ENCODE data around the gene AGAP9. TPM values are rescaled to one million over a fixed set of nuclear protein-coding genes. Genes with fewer than 3 reads are reported as not detected.
"Not testable (repeated sequence)": the region's sequence is repeated elsewhere in the genome, so short reads cannot be mapped to it uniquely, and the experiment has no call there.

The AGAP9 gene
- polyA plus RNA-seq (ENCODE audit: insufficient read length) = 20.2 TPM

GRCh38 chr10:47523475-47523874 is at the start of gene AGAP9:
Gene AGAP9, minus strand, starts transcription at chr10:47523638. Its CDS starts 112 bp downstream, at chr10:47523526.
- not testable (repeated sequence) for DNase-seq (ENCODE audit: low read depth)

GRCh38 chr10:47571138-47571912 is 47.9 kb upstream of the AGAP9 start:
- DNase-seq (ENCODE audit: low read depth) = not testable (repeated sequence)

DNA sequence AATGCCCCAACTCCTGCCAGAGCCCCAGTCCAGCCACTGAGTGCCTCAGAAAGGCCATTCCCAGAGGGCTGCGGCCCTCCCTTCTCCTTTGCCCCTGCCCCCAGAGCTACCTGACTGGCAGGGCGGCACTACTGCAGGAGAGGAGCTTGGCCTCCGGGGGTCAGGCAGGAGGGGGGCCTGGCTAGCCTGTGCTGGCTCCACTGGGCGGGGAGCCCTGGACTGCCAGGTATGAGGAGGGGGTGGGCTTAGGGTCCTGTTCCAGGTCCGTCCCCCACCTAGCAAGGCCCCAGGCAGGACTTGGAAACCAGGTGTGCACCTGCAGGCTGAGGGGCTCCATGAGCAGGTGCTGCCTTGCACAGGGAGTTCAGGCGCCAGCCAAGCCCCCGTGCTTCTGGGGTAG is 43.3 kb upstream of the AGAP9 start:
- not testable (repeated sequence) for DNase-seq (ENCODE audit: low read depth)

GRCh38 chr10:47566108-47566699 is 42.8 kb upstream of the AGAP9 start:
- DNase-seq (ENCODE audit: low read depth) = not testable (repeated sequence)

DNA sequence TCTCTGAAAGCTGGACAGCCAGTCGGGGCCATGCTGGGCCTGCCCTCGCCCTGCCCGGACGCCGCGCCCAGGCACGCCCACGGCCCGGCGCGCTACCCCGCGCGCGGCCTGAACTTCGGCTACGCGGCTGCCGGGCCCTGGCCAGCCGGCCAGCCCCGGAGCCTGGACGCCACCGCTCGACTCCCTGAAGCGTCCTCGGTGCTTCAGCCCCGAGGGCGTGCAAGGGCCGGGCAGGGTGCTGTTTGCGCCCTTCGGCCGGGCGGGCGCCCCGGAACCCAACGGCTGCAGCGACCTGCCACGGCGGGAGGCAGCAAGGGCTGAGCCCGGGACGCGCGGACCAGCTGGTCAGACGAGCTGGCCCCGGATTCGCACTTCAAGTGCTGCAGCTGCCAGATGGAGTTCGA is 42.1 kb upstream of the AGAP9 start:
- DNase-seq (ENCODE audit: low read depth) = not testable (repeated sequence)

DNA sequence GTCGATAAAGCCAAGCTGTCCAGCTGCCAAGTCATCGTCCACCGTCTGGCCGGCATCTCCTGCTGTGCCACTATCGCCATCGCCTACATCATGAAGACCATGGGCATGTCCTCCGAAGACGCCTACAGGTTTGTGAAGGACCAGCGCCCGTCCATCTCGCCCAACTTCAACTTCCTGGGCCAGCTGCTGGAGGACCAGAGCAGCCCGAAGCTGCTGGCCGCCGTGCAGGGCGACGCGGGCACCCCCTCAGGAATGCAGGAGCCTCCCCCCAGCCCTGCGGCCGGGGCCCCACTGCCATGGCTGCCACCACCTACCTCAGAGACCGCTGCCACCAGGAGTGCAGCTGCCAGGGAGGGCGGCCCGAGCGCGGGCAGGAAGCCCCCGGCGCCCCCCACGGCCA is 41.5 kb upstream of the AGAP9 start:
- DNase-seq (ENCODE audit: low read depth) = not testable (repeated sequence)

DNA sequence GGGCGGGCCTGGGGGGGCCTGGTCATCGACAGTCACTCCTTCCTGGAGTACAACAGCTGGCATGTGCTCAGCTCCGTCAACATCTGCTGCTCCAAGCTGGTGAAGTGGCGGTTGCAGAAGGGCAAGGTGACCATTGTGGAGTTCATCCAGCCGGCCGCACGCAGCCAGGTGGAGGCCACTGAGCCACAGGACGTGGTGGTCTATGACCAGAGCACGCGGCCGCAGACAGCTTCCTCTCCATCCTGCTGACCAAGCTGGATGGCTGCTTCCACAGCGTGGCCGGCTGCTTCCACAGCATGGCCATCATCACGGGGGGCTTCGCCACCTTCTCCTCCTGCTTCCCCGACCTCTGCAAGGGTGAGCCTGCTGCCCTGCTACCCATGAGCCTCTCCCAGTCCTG is 40.9 kb upstream of the AGAP9 start:
- DNase-seq (ENCODE audit: low read depth) = not testable (repeated sequence)

DNA sequence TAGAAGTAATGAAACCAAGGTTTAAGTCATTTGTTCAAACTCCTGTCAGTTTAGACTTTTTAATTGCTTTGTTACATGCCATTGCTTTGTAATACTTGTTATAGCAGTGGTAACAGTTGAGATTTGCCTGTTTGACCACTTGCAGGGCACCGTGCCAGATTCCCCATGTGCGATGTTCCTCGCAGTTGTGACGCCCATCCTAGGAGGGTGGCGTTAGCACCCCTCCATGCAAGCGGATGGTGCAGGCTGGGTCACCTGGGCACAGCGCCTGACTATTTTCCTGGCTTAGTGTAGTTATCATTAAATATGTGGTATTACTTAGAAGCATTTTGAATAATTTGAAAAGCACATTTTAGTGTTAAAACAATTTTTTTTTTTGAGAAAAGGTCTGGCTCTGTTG is 37.0 kb upstream of the AGAP9 start:
- DNase-seq (ENCODE audit: low read depth) = not testable (repeated sequence)

- DNase-seq (ENCODE audit: low read depth) = not testable (repeated sequence)
Observed at GRCh38 chr10:47559718-47560308, 36.4 kb upstream of the AGAP9 start.

GRCh38 chr10:47558109-47558508 is 34.7 kb upstream of the AGAP9 start:
- DNase-seq (ENCODE audit: low read depth) = not testable (repeated sequence)

DNA sequence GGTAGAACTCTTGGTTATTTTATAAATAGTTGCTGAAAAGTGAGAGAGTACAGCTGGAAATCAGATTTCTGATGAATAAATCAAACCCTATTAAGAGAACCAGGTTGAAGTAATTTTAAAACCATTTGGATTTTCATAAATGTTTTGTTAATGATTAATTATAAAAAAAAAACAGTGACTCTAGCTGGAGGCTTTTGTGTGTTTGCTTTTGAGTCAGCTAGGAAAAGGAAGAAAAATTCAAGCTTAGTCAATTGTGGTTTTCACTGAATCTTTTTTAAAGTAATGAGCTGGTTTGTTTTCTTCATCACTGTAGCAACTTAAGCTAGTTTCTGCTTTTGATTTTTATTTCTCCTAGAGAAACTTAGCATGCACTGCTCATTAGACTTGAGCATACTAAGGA is 34.2 kb upstream of the AGAP9 start:
- not testable (repeated sequence) for DNase-seq (ENCODE audit: low read depth)

- DNase-seq (ENCODE audit: low read depth) = not testable (repeated sequence)
Observed at GRCh38 chr10:47555334-47555733, 31.9 kb upstream of the AGAP9 start.

DNA sequence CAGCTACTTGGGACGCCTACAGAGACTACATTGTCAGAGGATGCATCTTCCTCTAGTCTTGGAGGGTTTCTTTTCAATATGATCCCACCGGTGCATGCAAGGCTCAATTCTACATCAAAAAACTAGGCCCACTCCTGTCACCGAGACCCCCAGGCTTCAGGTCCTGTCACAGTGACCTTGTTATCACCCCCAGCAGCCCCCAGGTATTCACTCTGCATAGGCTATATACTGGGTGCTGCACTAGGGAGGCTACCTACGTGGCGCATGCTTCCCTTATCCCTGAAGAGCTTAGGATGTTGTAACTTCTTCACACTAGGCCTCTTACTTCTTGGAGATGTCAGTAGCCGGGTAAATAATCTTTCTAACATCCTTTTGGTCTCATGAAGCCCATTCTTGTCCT is 31.1 kb upstream of the AGAP9 start:
- not testable (repeated sequence) for DNase-seq (ENCODE audit: low read depth)

DNA sequence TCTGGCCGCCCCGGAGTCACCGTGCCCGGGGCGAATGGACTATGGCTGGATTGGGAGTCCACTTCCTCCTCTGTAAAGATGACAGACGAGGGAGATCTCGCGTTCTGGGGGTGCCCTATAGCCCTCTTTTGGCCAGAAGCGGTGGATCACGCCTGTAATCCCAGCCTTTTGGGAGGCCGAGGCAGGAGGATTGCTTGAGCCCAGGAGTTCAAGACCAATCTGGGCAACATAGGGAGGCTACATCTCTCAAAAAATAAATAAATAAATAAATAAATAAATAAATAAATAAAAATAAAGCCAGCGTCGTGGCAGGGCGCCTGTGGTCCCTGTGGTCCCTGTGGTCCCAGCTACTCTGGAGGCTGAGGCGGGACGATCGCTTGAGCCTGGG is 30.4 kb upstream of the AGAP9 start:
- DNase-seq (ENCODE audit: low read depth) = not testable (repeated sequence)

- DNase-seq (ENCODE audit: low read depth) = peak; percentile 58
Observed at GRCh38 chr10:47553214-47553859, 29.9 kb upstream of the AGAP9 start.

GRCh38 chr10:47552719-47553118 is 29.3 kb upstream of the AGAP9 start:
- not testable (repeated sequence) for DNase-seq (ENCODE audit: low read depth)

GRCh38 chr10:47547286-47547685 is 23.8 kb upstream of the AGAP9 start:
- not testable (repeated sequence) for DNase-seq (ENCODE audit: low read depth)

DNA sequence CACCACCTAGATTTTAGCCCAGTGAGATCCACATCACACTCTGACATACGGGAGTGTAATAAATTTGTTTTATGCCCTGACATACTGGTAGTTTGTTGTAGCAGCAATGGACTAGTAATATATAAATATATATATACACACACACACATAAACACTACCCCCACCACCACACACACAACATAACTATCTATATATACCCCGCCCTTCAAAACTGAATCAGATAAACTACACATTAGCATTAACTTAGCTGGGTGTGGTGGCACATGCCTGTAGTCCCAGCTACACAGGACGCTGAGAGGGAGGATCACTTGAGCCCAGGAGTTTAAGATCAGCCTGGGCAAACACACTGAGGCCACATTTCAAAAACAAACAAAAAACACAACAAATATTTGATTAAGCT is 13.0 kb upstream of the AGAP9 start:
- DNase-seq (ENCODE audit: low read depth) = not testable (repeated sequence)

DNA sequence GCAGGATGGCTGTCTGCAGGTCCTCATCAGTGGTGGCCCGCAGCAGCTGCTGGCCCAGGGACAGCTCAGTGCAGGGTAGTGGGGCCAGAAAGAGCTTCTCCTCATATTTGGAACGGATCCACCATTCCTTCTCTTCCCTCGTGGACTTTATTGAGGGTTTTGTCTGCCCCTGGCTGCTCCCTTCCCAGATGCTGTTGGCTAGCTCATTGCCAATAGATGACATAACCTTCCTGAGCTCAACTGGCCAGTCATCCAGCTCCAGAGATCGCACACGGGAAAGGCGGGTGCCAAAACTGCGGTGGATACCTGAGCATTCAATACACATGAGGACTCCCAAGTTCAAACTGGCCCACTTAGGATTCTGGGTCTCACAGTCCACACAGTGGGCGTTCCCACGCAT is 21.1 kb downstream of the AGAP9 start:
- DNase-seq (ENCODE audit: low read depth) = peak; percentile 43

DNA sequence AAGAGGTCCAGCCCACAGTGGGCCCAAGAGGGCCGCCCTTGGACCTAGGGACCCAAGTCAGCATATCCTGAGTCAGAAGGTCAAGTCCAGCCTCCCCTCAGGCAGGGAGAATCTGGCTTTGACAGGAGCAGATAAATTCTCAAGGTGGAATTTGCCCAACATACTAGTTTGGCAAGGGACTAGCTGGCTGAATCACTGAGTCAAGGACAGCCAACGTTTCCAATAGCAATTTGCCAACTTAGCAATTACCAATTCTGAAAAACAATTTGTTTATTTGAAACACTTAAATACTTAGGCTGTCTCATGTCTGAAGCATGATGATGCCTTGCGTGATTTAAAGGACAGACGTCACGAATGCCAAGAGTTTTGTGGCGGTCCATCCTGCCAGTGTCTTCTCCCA is 29.2 kb downstream of the AGAP9 start:
- not testable (repeated sequence) for DNase-seq (ENCODE audit: low read depth)

- not testable (repeated sequence) for DNase-seq (ENCODE audit: low read depth)
Observed at GRCh38 chr10:47491600-47491999, 31.8 kb downstream of the AGAP9 start, which contains the start of gene FAM25G. Gene FAM25G, minus strand, starts transcription at chr10:47491700. Its CDS starts 26 bp downstream, at chr10:47491674.

DNA sequence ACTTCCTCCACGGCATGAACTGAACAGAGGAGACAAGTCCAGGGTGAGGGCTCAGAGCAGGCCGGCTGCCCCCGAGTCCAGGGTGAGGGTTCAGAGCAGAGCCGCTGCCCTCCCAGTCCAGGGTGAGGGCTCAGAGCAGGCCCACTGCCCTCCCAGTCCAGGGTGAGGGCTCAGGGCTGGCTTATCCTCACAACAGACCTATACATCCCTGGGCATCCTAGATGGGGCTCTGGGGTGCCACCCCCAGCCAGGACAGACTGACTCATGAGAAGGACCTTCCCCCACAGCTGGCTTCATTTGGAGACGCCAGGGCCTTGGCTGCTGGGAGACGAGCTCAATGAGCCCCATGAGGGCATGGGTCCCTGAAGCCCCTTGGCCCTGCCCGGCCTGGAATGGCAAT is 33.8 kb downstream of the AGAP9 start:
- DNase-seq (ENCODE audit: low read depth) = not testable (repeated sequence)

All from forelimb muscle (tissue), 1 donor.